ENCODE measurements around the gene CTSL.
"Not testable (repeated sequence)": the region's sequence is repeated elsewhere in the genome, so short reads cannot be mapped to it uniquely, and the experiment has no call there.

Gene CTSL

DNA sequence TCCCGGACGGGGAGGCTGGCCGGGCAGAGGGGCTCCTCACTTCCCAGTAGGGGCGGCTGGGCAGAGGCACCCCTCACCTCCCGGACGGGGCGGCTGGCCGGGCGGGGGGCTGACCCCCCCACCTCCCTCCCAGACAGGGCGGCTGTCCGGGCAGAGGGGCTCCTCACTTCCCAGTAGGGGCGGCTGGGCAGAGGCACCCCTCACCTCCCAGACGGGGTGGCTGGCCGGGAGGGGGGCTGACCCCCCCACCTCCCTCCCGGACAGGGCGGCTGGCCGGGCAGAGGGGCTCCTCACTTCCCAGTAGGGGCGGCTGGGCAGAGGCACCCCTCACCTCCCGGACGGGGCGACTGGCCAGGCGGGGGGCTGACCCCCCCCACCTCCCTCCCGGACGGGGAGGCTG, 32.4 kb downstream of the CTSL start:
- DNase-seq (ENCODE audit: low read depth in 2 of 2), result not testable (repeated sequence)

- not testable (repeated sequence) for DNase-seq (ENCODE audit: low read depth in 2 of 2)
These were observed 34.1 kb downstream of the CTSL start for GRCh38 chr9:87759980-87760379.

DNA sequence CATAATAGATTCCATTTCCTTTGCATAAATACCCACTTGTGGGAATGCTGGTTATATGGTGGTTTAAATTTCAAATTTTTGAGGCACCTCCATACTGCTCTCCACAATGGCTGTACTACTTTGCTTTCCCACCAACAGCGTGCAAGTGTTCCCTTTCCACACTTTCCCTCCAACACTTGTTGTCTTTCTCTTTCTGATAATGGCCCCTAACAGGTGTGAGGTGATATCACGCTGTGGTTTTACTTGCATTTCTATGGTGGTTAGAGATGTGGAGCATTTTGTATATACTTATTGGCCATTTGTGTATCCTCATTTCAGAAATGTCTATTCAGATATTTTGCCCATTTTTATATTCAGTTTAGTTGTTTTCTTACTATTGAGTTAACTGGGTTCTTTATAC, 34.6 kb downstream of the CTSL start:
- DNase-seq (ENCODE audit: low read depth in 2 of 2), result no peak

GRCh38 chr9:87763286-87763685, 37.4 kb downstream of the CTSL start:
- DNase-seq (ENCODE audit: low read depth in 2 of 2), result no peak

- DNase-seq (ENCODE audit: low read depth in 2 of 2), result no peak
These were observed 39.6 kb downstream of the CTSL start for GRCh38 chr9:87765521-87765920.

DNA sequence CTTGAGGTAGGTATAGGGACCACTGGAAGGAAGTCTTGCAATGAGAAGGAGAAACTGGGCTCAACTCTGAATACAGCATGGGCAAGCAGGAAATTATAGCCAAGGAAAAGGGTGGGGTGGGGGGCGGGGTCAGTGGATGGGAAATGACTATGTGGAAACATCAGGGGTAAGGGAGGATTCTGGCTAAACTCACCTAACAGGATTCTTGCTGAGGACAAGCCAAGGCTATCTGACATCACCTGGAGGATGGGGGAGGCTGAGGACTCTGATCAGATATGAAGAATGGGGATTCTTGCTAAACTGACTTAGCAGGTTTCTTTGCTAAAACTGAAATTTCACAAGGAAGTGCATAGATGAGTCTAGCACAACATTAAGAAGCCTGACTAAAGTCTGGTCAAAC, 40.8 kb downstream of the CTSL start:
- no peak for DNase-seq (ENCODE audit: low read depth in 2 of 2)

DNA sequence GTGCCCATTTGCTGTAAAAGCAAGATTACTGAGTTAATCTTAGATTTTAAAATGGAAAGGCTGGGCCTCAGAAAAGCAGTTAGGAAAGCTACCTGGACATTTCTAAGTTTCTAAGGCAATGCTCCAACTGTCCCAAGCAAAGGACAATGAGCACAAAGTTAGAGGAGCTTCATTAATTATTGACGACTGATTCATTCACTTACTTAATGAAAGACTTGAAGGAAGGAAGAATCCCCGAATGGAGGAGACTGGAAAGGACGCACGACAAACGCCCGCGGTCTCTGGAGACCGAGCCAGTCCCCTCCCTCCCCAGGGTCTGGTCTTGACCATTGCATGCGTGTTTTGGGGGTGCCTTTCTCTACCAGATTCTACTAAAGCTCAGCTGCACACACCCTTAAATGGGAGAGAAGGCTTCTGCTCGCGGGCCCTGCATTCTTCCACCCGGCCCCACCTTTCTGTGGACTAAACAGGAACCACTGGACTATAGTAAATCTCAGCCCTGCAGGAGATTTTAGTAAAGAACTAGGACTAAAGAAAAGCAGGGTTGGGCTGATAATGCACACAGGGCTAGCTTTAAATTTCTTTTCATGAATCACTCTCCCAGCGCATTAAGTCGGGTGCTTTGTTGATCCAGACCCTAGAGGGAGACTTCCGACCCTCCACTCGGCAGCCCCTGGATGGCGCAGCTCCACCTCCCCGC, 44.8 kb downstream of the CTSL start:
- DNase-seq (ENCODE audit: low read depth in 2 of 2), result no peak

DNA sequence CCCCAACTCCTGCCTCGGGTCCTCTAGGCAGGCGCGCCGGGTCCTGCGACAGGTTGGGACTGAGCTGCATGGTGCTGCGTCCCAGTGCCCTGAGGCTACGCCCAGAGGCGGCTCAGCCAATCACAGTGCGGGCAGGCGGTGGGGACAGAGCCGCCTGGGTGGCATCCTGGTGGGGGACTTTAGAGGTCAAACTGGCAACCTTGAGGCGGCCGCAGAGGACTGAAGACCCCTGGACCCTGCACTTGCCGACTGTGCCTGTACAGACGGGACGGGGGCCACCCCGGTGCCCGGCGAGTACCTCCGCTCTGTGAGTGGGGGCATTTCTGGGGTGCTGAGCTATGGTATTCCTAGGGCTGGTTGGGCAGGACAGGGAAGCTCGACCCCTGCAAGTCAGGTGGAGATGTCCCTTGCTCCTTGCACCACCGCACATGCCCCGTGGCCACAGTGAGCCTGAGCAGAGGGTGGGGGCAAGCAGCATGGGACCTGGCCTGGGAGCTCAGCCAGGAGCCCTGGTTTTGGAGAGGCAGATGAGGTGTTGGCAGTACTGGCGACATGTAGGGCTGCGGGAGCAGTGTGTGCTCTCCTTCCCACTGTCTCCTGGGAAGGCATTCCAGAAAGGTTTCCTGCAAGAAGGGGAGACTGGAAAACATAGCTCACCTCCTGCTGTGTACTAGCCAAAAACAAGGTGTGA, 45.5 kb downstream of the CTSL start:
- DNase-seq (ENCODE audit: low read depth in 2 of 2), result no peak

DNA sequence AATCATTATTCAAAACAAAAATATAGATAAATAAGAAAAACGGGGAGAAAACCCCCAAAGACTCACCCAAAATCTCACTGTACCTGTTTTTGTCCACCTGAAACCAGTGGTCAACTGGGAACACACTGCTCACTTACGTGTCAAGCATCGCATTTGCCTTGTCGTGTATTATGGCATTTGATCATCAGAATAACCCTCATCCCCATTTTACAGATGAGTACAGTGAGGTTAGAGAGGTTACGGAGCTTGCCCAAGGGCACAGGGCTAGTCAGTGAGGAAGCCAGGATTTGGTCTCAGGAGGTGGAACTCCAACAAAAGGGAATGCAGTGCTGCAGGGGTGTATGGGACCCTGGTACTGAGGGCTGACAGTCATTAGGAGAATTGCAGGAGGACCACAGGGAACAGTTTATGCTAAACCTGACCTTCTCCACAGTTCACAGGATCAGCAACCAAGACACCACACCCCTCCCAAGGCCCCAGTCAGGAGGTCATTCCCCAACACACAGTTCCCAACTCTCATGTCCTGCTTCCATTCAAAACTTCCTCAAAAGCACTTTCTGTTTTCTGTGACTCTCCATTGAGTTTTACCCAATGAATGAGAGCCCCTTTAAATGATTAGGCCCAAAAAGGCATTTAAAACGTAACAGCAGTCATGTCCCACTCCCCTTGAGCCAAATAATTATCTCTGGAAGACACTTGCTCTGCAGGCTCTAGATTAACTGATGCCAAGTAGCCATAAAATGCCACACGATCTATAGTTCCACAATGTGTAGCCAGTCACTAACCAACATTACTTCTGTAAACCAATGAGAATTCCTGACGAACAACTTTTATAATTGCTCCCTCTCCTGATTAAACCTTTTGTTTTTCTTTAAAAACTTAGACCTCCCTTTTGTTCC, 50.8 kb downstream of the CTSL start:
- DNase-seq (ENCODE audit: low read depth in 2 of 2), result no peak

GRCh38 chr9:87778996-87779395, 53.1 kb downstream of the CTSL start:
- no peak for DNase-seq (ENCODE audit: low read depth in 2 of 2)

Measured in stimulated activated CD8-positive, alpha-beta memory T cell treated with anti-CD3 and anti-CD28 coated beads, Interleukin-7, amount 100 ng/mL, for 1 hour (primary cell).